Measurements from ENCODE around the gene HOXD4.

The HOXD4 gene

DNA sequence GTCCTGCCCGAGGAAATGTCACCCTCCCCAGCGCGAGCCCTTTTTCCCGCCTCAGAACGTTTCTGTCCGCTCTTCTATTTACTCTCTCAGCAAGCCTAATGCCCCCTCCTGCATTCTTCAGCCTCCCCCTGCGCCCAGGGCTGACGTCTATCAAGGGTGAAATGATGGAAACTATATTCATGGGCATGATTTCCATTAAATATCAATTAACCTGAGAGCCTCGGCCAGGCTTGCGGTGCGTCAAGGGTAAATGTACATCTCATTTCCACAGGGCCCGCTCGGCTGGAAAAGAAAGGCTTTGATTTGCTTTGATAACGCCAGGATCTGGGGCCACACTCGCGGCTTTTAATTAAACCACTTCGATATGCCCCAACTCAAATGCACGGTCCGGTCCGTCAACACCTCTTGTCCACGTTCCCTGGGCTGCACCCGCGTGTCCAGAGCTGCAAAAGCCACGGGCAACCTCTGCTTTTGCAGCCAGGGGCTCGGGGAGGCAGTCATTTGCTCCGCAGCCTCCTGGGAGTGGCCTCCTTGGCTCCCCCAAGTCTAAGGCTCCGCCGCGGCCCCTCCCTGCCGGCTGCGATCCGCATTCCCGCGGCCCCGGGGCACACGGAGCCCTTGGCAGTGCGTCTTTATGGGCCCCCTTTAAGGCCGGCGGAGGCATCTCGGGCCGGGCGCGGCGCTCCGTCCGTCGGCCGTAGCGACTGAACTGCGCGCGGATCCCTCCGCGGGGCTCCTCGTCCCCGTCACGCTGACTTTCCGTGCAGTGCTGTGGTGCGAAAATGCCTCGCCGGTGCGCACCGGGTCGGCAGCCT is 22.2 kb upstream of the HOXD4 start, which contains the start of gene HOXD8:
Gene HOXD8, plus strand, starts transcription at position 724 of the 815 bp plus-strand sequence. CDS start 662 bp downstream, outside the sequence.
- TF ChIP-seq, protein P1, sequence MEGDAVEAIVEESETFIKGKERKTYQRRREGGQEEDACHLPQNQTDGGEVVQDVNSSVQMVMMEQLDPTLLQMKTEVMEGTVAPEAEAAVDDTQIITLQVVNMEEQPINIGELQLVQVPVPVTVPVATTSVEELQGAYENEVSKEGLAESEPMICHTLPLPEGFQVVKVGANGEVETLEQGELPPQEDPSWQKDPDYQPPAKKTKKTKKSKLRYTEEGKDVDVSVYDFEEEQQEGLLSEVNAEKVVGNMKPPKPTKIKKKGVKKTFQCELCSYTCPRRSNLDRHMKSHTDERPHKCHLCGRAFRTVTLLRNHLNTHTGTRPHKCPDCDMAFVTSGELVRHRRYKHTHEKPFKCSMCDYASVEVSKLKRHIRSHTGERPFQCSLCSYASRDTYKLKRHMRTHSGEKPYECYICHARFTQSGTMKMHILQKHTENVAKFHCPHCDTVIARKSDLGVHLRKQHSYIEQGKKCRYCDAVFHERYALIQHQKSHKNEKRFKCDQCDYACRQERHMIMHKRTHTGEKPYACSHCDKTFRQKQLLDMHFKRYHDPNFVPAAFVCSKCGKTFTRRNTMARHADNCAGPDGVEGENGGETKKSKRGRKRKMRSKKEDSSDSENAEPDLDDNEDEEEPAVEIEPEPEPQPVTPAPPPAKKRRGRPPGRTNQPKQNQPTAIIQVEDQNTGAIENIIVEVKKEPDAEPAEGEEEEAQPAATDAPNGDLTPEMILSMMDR (IDR thresholded peaks at IDR 0.05; ENCODE audit: low read depth, low read length), result no peak
- DNase-seq (ENCODE audit: low read depth, low spot score), result peak; percentile 80

DNA sequence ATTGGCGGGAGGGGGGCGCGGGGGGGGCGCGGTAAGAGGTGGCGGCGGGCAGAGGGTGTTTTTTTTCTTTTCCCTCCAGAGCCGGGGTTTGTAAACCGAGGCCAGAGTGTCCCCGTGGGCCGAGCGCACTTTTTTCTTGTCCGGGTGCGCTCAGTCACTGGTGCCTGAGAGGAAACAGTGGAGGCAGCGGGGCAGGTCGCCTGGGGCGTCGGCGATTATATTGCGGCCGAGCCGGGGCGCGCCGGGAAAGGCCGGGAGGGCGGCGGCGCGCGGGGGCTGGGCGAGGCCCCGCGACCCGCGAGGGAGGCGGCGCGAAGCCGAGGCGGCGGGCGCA is 21.6 kb upstream of the HOXD4 start:
- peak overlapping the region; percentile 39 for H3K4me3 ChIP-seq (ENCODE audit: low read depth, low read length)
- TF ChIP-seq, protein P1 (IDR thresholded peaks at IDR 0.05; ENCODE audit: low read depth, low read length), result no peak
- in situ Hi-C loops (cut with HindIII; ENCODE audit: low sequenced_read_pairs), result no loop called here
- DNase-seq (ENCODE audit: low read depth, low spot score), result no peak

More for the DNA sequence above, 22.2 kb upstream of the HOXD4 start, which contains the start of gene HOXD8:
- in situ Hi-C loops (cut with HindIII; ENCODE audit: low sequenced_read_pairs), result no loop called here
- H3K4me3 ChIP-seq (ENCODE audit: low read depth, low read length), result peak within 1 kb of the TSS; percentile 39

DNA sequence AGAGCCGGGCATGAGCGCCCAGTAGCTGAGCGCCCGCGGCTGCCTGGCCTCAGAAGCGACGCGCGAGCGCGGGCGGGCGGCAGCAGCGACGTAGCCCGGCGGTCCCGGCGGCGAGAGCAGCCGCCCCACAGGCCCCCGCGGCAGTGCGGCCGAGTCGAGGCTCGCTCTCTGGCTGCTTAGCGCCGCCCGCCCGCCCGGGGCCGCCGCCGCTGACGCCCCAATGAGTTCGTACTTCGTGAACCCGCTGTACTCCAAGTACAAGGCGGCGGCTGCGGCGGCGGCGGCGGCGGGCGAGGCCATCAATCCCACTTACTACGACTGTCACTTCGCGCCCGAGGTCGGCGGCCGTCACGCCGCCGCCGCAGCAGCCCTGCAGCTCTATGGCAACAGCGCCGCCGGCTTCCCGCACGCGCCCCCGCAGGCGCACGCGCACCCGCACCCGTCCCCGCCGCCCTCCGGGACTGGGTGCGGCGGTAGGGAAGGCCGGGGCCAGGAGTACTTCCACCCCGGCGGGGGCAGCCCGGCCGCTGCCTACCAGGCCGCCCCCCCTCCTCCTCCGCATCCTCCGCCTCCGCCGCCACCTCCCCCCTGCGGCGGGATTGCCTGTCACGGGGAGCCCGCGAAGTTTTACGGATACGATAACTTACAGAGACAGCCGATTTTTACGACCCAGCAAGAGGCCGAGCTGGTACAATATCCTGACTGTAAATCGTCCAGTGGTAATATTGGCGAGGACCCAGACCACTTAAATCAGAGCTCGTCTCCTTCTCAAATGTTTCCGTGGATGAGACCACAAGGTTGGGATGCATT is 21.0 kb upstream of the HOXD4 start:
- peak; percentile 73 for DNase-seq (ENCODE audit: low read depth, low spot score)
- in situ Hi-C loops (cut with HindIII; ENCODE audit: low sequenced_read_pairs), result no loop called here
- TF ChIP-seq, protein P1 (IDR thresholded peaks at IDR 0.05; ENCODE audit: low read depth, low read length), result no peak
- H3K4me3 ChIP-seq (ENCODE audit: low read depth, low read length), result peak overlapping the region; percentile 37

DNA sequence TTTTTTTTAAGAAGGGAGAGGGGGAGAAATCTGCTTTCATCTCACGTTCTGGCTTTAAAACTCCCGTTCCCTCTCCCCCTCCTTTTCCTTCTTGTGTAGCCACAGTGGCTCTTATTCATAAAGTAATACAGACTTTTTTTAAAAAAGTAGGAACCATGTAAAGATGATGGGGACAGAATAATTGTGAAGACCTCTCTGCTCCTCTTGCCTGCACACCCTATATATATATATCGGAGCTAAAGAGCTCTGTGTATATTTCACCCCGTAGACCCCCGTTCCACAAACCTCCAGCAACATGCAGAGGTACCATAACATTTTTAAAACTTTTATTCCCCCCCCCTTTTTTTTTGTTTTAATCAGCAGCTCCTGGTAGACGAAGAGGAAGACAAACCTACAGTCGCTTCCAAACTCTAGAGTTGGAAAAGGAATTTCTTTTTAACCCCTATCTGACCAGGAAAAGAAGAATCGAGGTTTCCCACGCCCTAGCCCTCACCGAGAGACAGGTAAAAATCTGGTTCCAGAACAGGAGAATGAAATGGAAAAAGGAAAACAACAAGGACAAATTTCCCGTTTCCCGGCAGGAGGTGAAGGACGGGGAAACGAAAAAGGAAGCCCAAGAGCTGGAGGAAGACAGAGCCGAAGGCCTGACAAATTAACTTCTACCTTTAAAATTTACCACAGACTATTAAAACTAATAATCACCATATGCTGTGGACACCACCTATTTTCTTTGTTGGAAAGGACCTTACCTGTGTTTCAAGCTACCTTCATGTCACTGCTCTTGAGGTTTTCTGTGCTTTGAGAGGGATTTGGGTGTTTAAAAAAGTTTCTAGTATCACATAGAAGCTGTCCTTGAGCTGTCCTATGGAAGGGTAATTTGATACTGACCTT is 20.1 kb upstream of the HOXD4 start:
- TF ChIP-seq, protein P1 (IDR thresholded peaks at IDR 0.05; ENCODE audit: low read depth, low read length), result no peak
- peak overlapping the region; percentile 37 for H3K4me3 ChIP-seq (ENCODE audit: low read depth, low read length)
- in situ Hi-C loops (cut with HindIII; ENCODE audit: low sequenced_read_pairs), result no loop called here
- DNase-seq (ENCODE audit: low read depth, low spot score), result peak; percentile 11

DNA sequence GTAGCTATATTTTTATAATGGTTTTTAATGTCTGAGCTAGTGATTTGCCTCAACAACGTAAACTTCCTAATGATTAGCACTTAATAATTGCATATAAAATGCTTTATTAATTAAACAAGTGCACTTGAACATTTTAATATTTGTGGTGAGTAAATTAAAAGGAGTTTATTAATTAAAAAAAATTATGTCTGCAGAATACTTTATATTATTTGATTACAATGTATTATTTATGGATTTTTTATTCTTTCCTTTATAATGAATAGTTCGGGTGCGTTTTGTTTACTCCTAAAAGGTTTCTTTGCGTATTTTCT is 19.5 kb upstream of the HOXD4 start:
- in situ Hi-C loops (cut with HindIII; ENCODE audit: low sequenced_read_pairs), result no loop called here
- H3K4me3 ChIP-seq (ENCODE audit: low read depth, low read length), result peak overlapping the region; percentile 12
- no peak for DNase-seq (ENCODE audit: low read depth, low spot score)
- TF ChIP-seq, protein P1 (IDR thresholded peaks at IDR 0.05; ENCODE audit: low read depth, low read length), result no peak

Measured in astrocyte of the spinal cord (primary cell).